K562 (cell line): ENCODE measurements around the gene GABRB2. TPM values are rescaled to one million over a fixed set of nuclear protein-coding genes. Genes with fewer than 3 reads are reported as not detected.

Source experiments
- ATAC-seq: fragments of 200-7000 bp; cut with Tn5 transposase; 3 replicates; pipeline ENCODE4 v1.9.1; 2020; ENCODE audit warnings: moderate library complexity
- BruUV-seq: library from RNA; stranded (reverse); fragments of 400-500 nt; replicated peaks from 2 replicates; lab custom pipeline; 2021; lab: Mats Ljungman, UMichigan
- CTCF ChIA-PET: fragments of 300-600 bp; formaldehyde crosslinking; extraction: SDS; loops from one replicate; lab custom pipeline; 2021; ENCODE audit warnings: low intra/inter-chr PET ratio; lab: Yijun Ruan, JAX
- POLR2A ChIA-PET: fragments of 300-600, 350-650 bp; sonication (Branson Sonifier 250); formaldehyde crosslinking; extraction: SDS; loops from one replicate; lab custom pipeline; 2021; ENCODE audit warnings: antibody characterized with exemption, inconsistent platforms; lab: Yijun Ruan, JAX
- DNase-seq, 4 experiments: peaks; one replicate each; pipeline versions ENCODE4 v3.0.0 to v3.0.0-alpha.2; 2011 to 2018; ENCODE audit warnings: low spot score in 3 of 4, mixed read lengths in 3 of 4; ENCODE audit errors: extremely low read depth in 1 of 4
- FAIRE-seq: peaks from 2 replicates; lab custom pipeline; 2011; peaks lifted over from hg19 to GRCh38; lab: Jason Lieb, UNC
- H2AFZ ChIP-seq: 2 replicates; pipeline ENCODE4 v1.6.0; 2011; ENCODE audit warnings: low read depth, low read length, control low read depth, inconsistent platforms
- H3K27ac ChIP-seq: fragments of 200-600 bp; 3 replicates; pipeline ENCODE4 v1.8.0; 2011; ENCODE audit warnings: low read depth, mild to moderate bottlenecking, control low read depth, inconsistent platforms, low read length, moderate library complexity, mixed read lengths; ENCODE audit errors: extremely low read depth
- H3K27me3 ChIP-seq, 2 experiments: fragments of 300-600 bp in 1 of 2; 2 replicates in 1 of 2; 3 replicates in 1 of 2; pipeline versions ENCODE4 v1.6.0 to v1.8.0; 2011; ENCODE audit warnings: inconsistent platforms in 2 of 2, low read length in 2 of 2, mild to moderate bottlenecking in 1 of 2, mixed read lengths in 1 of 2, moderate library complexity in 1 of 2; ENCODE audit not compliant: control insufficient read depth in 2 of 2, insufficient read depth in 2 of 2
- H3K36me3 ChIP-seq: fragments of 300-600 bp; 3 replicates; pipeline ENCODE4 v1.8.0; 2011; ENCODE audit warnings: mild to moderate bottlenecking, low read length, inconsistent platforms; ENCODE audit not compliant: control insufficient read depth, insufficient read depth
- H3K4me1 ChIP-seq, 2 experiments: fragments of 200-600 bp in 1 of 2; replicated peaks in 1 of 2; 2 replicates in 1 of 2; 3 replicates in 1 of 2; pipeline versions ENCODE4 v1.5.1 to v1.8.0; 2011; ENCODE audit warnings: inconsistent platforms in 2 of 2, low read length in 2 of 2, mild to moderate bottlenecking in 1 of 2, mixed read lengths in 1 of 2, moderate library complexity in 1 of 2; ENCODE audit not compliant: control insufficient read depth in 2 of 2, insufficient read depth in 2 of 2
- H3K4me2 ChIP-seq: 2 replicates; pipeline ENCODE4 v1.6.1; 2011; ENCODE audit warnings: low read length, control low read depth, inconsistent platforms, mixed read lengths; ENCODE audit not compliant: insufficient read depth
- H3K4me3 ChIP-seq: fragments of 200-600 bp; sonication (generic), shearing (Covaris generic); 2 replicates; pipeline ENCODE4 v1.5.1; 2016; ENCODE audit warnings: control low read depth, inconsistent platforms
- H3K79me2 ChIP-seq: fragments of 200-600 bp; 3 replicates; pipeline ENCODE4 v1.8.0; 2011; ENCODE audit warnings: low read length, inconsistent platforms; ENCODE audit not compliant: control insufficient read depth, insufficient read depth
- H3K9ac ChIP-seq, 2 experiments: 2 replicates each; pipeline versions ENCODE4 v1.6.0 to v1.6.1; 2011; ENCODE audit warnings: low read depth in 2 of 2, low read length in 2 of 2, control low read depth in 1 of 2, inconsistent platforms in 1 of 2, mild to moderate bottlenecking in 1 of 2, mixed read lengths in 1 of 2; ENCODE audit not compliant: insufficient read depth in 1 of 2
- H3K9me1 ChIP-seq: one replicate; pipeline ENCODE4 v1.6.0; 2011; ENCODE audit warnings: inconsistent platforms, mild to moderate bottlenecking, low read length, moderate library complexity; ENCODE audit not compliant: control insufficient read depth, insufficient read depth
- H3K9me3 ChIP-seq: replicated peaks from 2 replicates; pipeline ENCODE4 v1.5.1; 2011; ENCODE audit warnings: low read depth, low read length, inconsistent platforms; ENCODE audit not compliant: control insufficient read depth, insufficient read depth
- H4K20me1 ChIP-seq: replicated peaks from 2 replicates; pipeline ENCODE4 v1.6.1; 2011; ENCODE audit warnings: low read length, inconsistent platforms, mixed read lengths; ENCODE audit not compliant: control insufficient read depth, insufficient read depth
- KDM2B ChIP-seq: fragments of 250-450 bp; sonication (Bioruptor Pico); IDR thresholded peaks from 2 replicates; pipeline ENCODE4 v1.8.0; 2021; ENCODE audit warnings: mild to moderate bottlenecking, moderate library complexity
- MGA ChIP-seq: fragments of 450-650 bp; IDR thresholded peaks from 2 replicates; pipeline ENCODE4 v1.6.1; 2016; ENCODE audit warnings: mild to moderate bottlenecking, moderate library complexity
- POLR2B ChIP-seq: fragments of 450-650 bp; IDR thresholded peaks from 2 replicates; pipeline ENCODE4 v1.6.1; 2018; ENCODE audit warnings: low read depth; ENCODE audit not compliant: partially characterized antibody
- WGBS: fragments of 100-300 bp; shearing (Covaris generic); methylation state at CpG from one replicate; pipeline ENCODE4 v1.1.6; 2016; ENCODE audit warnings: low coverage, mixed read lengths; ENCODE audit not compliant: insufficient coverage; ENCODE audit errors: missing lambda C conversion rate; 5-methylcytosine and 5-hydroxymethylcytosine counted together
- in situ Hi-C: fragments of 300-500 bp; cut with MboI; formaldehyde crosslinking; loops from 4 replicates; pipeline ENCODE4 v1.15.0; 2018; ENCODE audit warnings: inconsistent platforms, mixed read lengths
- intact Hi-C: fragments of 100-400 bp; cut with micrococcal nuclease; formaldehyde crosslinking; loops from 2 replicates; pipeline ENCODE4 v1.14.2; 2022
- polyA plus RNA-seq, 8 experiments: library from polyadenylated mRNA; depleted of rRNA in 4 of 8; stranded (reverse) in 5 of 8; unstranded in 3 of 8; fragments of >200 nt; fragmentation: Nextera tagmentation in 2 of 8; fragmentation: Illumina TruSeq in 1 of 8; extraction: Ambion mirVana in 2 of 8; extraction: Trizol in 1 of 8; gene quantifications; 2 replicates each; pipeline versions ENCODE4 v1.2.1 to v1.2.3, GENCODE V29; 2011 to 2014; ENCODE audit warnings: inconsistent platforms in 1 of 8, missing spikeins in 1 of 8
- total RNA-seq, 7 experiments: library from RNA; depleted of rRNA in 6 of 7; stranded (reverse); fragments of >200 nt in 6 of 7; fragmentation: Illumina TruSeq in 2 of 7; extraction: Trizol in 2 of 7; gene quantifications; 2 replicates each; pipeline versions ENCODE4 v1.2.1 to v1.2.3, GENCODE V29; 2011 to 2021; ENCODE audit warnings: low replicate concordance in 1 of 7

Gene GABRB2
- total and polyA plus RNA-seq, 9 of the 15 experiments (the other 6 are each of a cell fraction or from before 2014, with no cell fraction given) = not detected

GRCh38 chr5:161378701-161379100 lies 167.8 kb downstream of the GABRB2 start:
- Histone ChIP-seq H3K4me3 (no peak overlapping the region), H3K9me1 (no peaks in the 10 kb centered on the region), H3K27ac (no peak overlapping the region), H3K4me2 (no peak overlapping the region), H3K9me3 (no peaks in the 10 kb centered on the region), H3K27me3 (no peaks in the 10 kb centered on the region), H3K36me3 (no peaks in the 10 kb centered on the region), H4K20me1 (no peaks in the 10 kb centered on the region), H3K79me2 (no peaks in the 10 kb centered on the region), H3K9ac (no peak overlapping the region), H2AFZ (no peak overlapping the region), H3K4me1 (no peaks in the 10 kb centered on the region)
- intact Hi-C loops (no loop called here), in situ Hi-C loops (no loop called here)
- ATAC-seq = no peak
- 0% methylated on average over 1 of the region's 1 CpG for WGBS
- BruUV-seq = no TSS peak
- CTCF ChIA-PET = no interaction called here
- DNase-seq = no peak
- no peak for FAIRE-seq
- no peak for TF ChIP-seq POLR2B
- TF ChIP-seq KDM2B (CRISPR knock-in tag) = no peak
- no peak for TF ChIP-seq MGA
- POLR2A ChIA-PET = no interaction called here
